ENCODE data around the gene LILRA5. TPM values are rescaled to one million over a fixed set of nuclear protein-coding genes. Genes with fewer than 3 reads are reported as not detected.

Gene LILRA5
- polyA plus RNA-seq, 1 of the 3 experiments (the other 2 are of a cell fraction): not detected

DNA sequence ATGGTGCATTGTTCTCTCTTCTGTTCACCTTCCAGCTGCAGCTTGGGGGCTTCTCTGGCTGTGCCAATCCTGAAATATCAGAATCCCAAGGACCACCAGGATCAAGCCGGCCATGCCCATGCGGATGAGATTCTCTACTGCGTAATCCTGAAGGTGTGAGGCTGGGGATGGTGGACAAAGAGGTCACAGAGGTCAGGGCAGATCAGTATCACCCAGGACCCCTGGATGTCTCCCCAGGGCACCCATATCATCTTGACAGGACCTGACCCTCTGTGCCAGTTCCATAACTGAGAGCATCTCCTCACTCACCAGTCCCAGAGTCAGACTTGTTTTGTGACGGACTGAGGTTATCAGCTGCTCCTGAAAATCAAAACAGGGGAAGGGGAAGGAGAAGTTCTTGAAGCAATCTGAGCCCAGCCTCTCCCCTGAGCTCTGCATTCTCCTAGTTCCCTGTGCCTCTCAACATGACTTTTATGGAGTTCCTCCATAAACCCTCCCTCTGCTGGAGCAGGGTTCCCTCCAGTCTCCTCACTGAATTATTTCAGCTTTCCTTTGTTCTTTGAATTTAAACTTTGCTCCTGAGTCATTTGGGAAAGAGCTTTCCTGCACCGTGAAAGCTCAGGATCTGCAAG, 5.5 kb downstream of the LILRA5 start:
- no peak overlapping the region for H3K9ac ChIP-seq
- no peaks in the 10 kb centered on the region for H3K9me3 ChIP-seq
- H3K9me2 ChIP-seq: no peaks in the 10 kb centered on the region
- DNase-seq: no peak
- H3K27ac ChIP-seq (ENCODE audit: low read depth in 2 of 2, low read length in 1 of 2): no peak overlapping the region
- H3K36me3 ChIP-seq (replicated peaks in 1 of 2; ENCODE audit: control insufficient read depth in 1 of 2, insufficient read depth in 2 of 2, low read length in 1 of 2): no peaks in the 10 kb centered on the region
- CTCF ChIA-PET: interaction anchor here (0.7 to 1.2 kb wide), 2 partner anchors 17 to 83 kb away, joined by 4 read pairs; no protein-coding TSS in a partner anchor
- H2AFZ ChIP-seq (ENCODE audit: low read depth): no peak overlapping the region
- no peaks in the 10 kb centered on the region for H3F3A ChIP-seq (replicated peaks; ENCODE audit: insufficient read depth)
- H3K79me2 ChIP-seq (ENCODE audit: insufficient read depth): no peaks in the 10 kb centered on the region
- no peak overlapping the region for H3K4me3 ChIP-seq (ENCODE audit: low read depth in 2 of 2, low read length in 1 of 2)
- peaks cover 36% of the 10 kb centered on the region for H3K27me3 ChIP-seq (ENCODE audit: insufficient read depth)
- WGBS (ENCODE audit: low lambda C conversion rate): 16% methylated on average over 5 of the region's 5 CpGs
- no peak for TF ChIP-seq RXRA (IDR thresholded peaks at IDR 0.05; ENCODE audit: borderline replicate concordance, low read depth)
- no peak overlapping the region for H3K4me2 ChIP-seq
- H4K20me1 ChIP-seq (ENCODE audit: insufficient read depth): no peaks in the 10 kb centered on the region
- POLR2A ChIA-PET: no interaction called here
- H3K4me1 ChIP-seq (ENCODE audit: control insufficient read depth in 1 of 2, insufficient read depth in 2 of 2, low read depth in 1 of 2, low read length in 1 of 2): no peaks in the 10 kb centered on the region

DNA sequence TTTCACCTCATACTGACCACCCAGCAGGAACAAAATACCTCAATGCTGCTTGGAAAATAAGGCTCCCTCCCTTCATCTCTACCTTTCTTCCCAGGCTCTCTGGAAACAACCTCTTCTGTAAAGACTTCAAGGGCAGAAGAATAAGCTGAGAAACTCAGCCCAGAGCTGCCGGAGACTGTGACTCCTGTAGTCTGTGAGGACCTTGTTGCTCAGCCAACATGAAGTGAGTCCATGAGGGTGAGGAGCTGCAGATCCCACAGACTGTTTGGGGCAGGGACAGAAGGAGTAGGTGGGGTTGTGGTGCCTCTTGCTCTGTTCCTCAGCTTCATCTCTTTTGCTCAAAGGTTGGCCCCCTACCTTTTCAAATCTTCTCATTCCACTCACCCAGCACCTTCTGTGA, 7.8 kb downstream of the LILRA5 start:
- POLR2A ChIA-PET: no interaction called here
- no peaks in the 10 kb centered on the region for H4K20me1 ChIP-seq (ENCODE audit: insufficient read depth)
- WGBS (ENCODE audit: low lambda C conversion rate): 0% methylated on average over 1 of the region's 1 CpG
- no peak for DNase-seq
- H3F3A ChIP-seq (replicated peaks; ENCODE audit: insufficient read depth): no peaks in the 10 kb centered on the region
- no peak overlapping the region for H3K9ac ChIP-seq
- no peaks in the 10 kb centered on the region for H3K4me1 ChIP-seq (ENCODE audit: control insufficient read depth in 1 of 2, insufficient read depth in 2 of 2, low read depth in 1 of 2, low read length in 1 of 2)
- no peaks in the 10 kb centered on the region for H3K36me3 ChIP-seq (replicated peaks in 1 of 2; ENCODE audit: control insufficient read depth in 1 of 2, insufficient read depth in 2 of 2, low read length in 1 of 2)
- TF ChIP-seq, protein P1, sequence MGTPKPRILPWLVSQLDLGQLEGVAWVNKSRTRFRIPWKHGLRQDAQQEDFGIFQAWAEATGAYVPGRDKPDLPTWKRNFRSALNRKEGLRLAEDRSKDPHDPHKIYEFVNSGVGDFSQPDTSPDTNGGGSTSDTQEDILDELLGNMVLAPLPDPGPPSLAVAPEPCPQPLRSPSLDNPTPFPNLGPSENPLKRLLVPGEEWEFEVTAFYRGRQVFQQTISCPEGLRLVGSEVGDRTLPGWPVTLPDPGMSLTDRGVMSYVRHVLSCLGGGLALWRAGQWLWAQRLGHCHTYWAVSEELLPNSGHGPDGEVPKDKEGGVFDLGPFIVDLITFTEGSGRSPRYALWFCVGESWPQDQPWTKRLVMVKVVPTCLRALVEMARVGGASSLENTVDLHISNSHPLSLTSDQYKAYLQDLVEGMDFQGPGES (IDR thresholded peaks at IDR 0.05; ENCODE audit: low read depth, low read length): no peak
- TF ChIP-seq ZBTB33 (IDR thresholded peaks at IDR 0.05; ENCODE audit: borderline replicate concordance, low read depth) (no peak), NFIC (IDR thresholded peaks at IDR 0.05; ENCODE audit: borderline replicate concordance) (no peak), SMC3 (IDR thresholded peaks at IDR 0.05; ENCODE audit: low read depth, low read length) (no peak), EZH2phosphoT487 (IDR thresholded peaks at IDR 0.05; ENCODE audit: borderline replicate concordance, low read depth) (no peak), RAD21 (IDR thresholded peaks at IDR 0.05; ENCODE audit: low read length) (no peak), TEAD4 (IDR thresholded peaks at IDR 0.05; ENCODE audit: borderline replicate concordance, insufficient read depth) (no peak), RCOR1 (IDR thresholded peaks at IDR 0.05; ENCODE audit: low read length) (no peak), FOXJ3 (CRISPR knock-in tag; IDR thresholded peaks at IDR 0.05) (no peak), FOSL2 (IDR thresholded peaks at IDR 0.05; ENCODE audit: borderline replicate concordance, low read depth) (no peak), TAF1 (IDR thresholded peaks at IDR 0.05; ENCODE audit: borderline replicate concordance, low read depth, low read length) (no peak), NRF1 (IDR thresholded peaks at IDR 0.05; ENCODE audit: low read depth, low read length) (no peak), POLR2AphosphoS5 (IDR thresholded peaks at IDR 0.05; ENCODE audit: low read depth, low read length) (no peak)
- TF ChIP-seq, protein P2, sequence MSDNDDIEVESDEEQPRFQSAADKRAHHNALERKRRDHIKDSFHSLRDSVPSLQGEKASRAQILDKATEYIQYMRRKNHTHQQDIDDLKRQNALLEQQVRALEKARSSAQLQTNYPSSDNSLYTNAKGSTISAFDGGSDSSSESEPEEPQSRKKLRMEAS (IDR thresholded peaks at IDR 0.05; ENCODE audit: low read depth): no peak
- H3K4me3 ChIP-seq (ENCODE audit: low read depth in 2 of 2, low read length in 1 of 2): no peak overlapping the region
- H3K9me2 ChIP-seq: no peaks in the 10 kb centered on the region
- no peak overlapping the region for H3K4me2 ChIP-seq
- peaks cover 20% of the 10 kb centered on the region; the same call in 1 of the 2 replicates for H3K27me3 ChIP-seq (ENCODE audit: insufficient read depth)
- CTCF ChIA-PET: no interaction called here
- no peaks in the 10 kb centered on the region for H3K79me2 ChIP-seq (ENCODE audit: insufficient read depth)
- no peak overlapping the region for H3K27ac ChIP-seq (ENCODE audit: low read depth in 2 of 2, low read length in 1 of 2)
- no peak overlapping the region for H2AFZ ChIP-seq (ENCODE audit: low read depth)
- H3K9me3 ChIP-seq: no peaks in the 10 kb centered on the region

All from SK-N-SH (cell line).